WTC11 (cell line): Measurements from ENCODE around the gene CLCF1. TPM values are rescaled to one million over a fixed set of nuclear protein-coding genes. Genes with fewer than 3 reads are reported as not detected.

Source experiments
- ATAC-seq: fragments of 200-7000 bp; cut with Tn5 transposase; 2 replicates; pipeline ENCODE4 v1.10.0; 2021; ENCODE audit warnings: mild to moderate bottlenecking, moderate library complexity
- CTCF ChIA-PET: fragments of 300-600 bp; sonication (Branson Sonifier 250); formaldehyde crosslinking; loops from one replicate; lab custom pipeline; 2021; ENCODE audit warnings: antibody characterized with exemption; lab: Charles Lee
- POLR2A ChIA-PET: fragments of 350-600 bp; sonication (Branson Sonifier 250); formaldehyde crosslinking; loops from one replicate; lab custom pipeline; 2021; ENCODE audit warnings: antibody characterized with exemption; lab: Charles Lee
- DNase-seq: peaks from one replicate; pipeline ENCODE4 v3.0.0; 2021; ENCODE audit warnings: low spot score
- H3K27ac Mint-ChIP-seq: 2 replicates; pipeline ENCODE4 v1.8.0; 2021; ENCODE audit warnings: mixed read lengths
- H3K27me3 Mint-ChIP-seq: 2 replicates; pipeline ENCODE4 v1.8.0; 2021; ENCODE audit warnings: low read depth, mild to moderate bottlenecking, moderate library complexity, mixed read lengths
- H3K36me3 Mint-ChIP-seq: 2 replicates; pipeline ENCODE4 v1.8.0; 2021; ENCODE audit warnings: mixed read lengths
- H3K4me1 Mint-ChIP-seq: 2 replicates; pipeline ENCODE4 v1.8.0; 2022; ENCODE audit warnings: mixed read lengths
- H3K4me3 Mint-ChIP-seq: 2 replicates; pipeline ENCODE4 v1.8.0; 2021; ENCODE audit warnings: mild to moderate bottlenecking, moderate library complexity, mixed read lengths
- H3K9me3 Mint-ChIP-seq: 2 replicates; pipeline ENCODE4 v1.8.0; 2021; ENCODE audit warnings: mixed read lengths
- CREM ChIP-seq: sonication (generic); formaldehyde crosslinking; IDR thresholded peaks from 2 replicates; pipeline ENCODE4 v1.8.1; 2022; ENCODE audit warnings: mild to moderate bottlenecking, missing genetic modification reagents, moderate library complexity
- ELF4 ChIP-seq: sonication (generic); formaldehyde crosslinking; IDR thresholded peaks from 2 replicates; pipeline ENCODE4 v1.8.1; 2022; ENCODE audit warnings: low read depth, mild to moderate bottlenecking, moderate library complexity, missing genetic modification reagents
- FOXP1 ChIP-seq: sonication (generic); formaldehyde crosslinking; IDR thresholded peaks from 2 replicates; pipeline ENCODE4 v1.8.0; 2022; ENCODE audit warnings: missing genetic modification reagents, mild to moderate bottlenecking, moderate library complexity, borderline replicate concordance
- GRHL2 ChIP-seq: fragments of 250-450 bp; sonication (Bioruptor Pico); IDR thresholded peaks from 2 replicates; pipeline ENCODE4 v1.8.0; 2022; ENCODE audit warnings: mild to moderate bottlenecking, moderate library complexity; ENCODE audit not compliant: insufficient replicate concordance, severe bottlenecking
- HMGA2 ChIP-seq: fragments of 250-450 bp; sonication (Bioruptor Pico); IDR thresholded peaks from 2 replicates; pipeline ENCODE4 v1.4.0; 2021; ENCODE audit warnings: mild to moderate bottlenecking, moderate library complexity
- JAZF1 ChIP-seq: fragments of 250-450 bp; sonication (Bioruptor Pico); IDR thresholded peaks from 2 replicates; pipeline ENCODE4 v1.9.0; 2021; ENCODE audit warnings: moderate library complexity, mild to moderate bottlenecking, inconsistent platforms
- NFYB ChIP-seq: sonication (generic); formaldehyde crosslinking; conservative IDR thresholded peaks from 2 replicates; pipeline ENCODE4 v1.8.0; 2022; ENCODE audit warnings: low read depth, missing genetic modification reagents
- NR3C1 ChIP-seq: sonication (generic); formaldehyde crosslinking; conservative IDR thresholded peaks from 2 replicates; pipeline ENCODE4 v1.8.1; 2023; ENCODE audit warnings: low read depth, mild to moderate bottlenecking, missing genetic modification reagents
- PRRX2 ChIP-seq: fragments of 250-450 bp; sonication (Bioruptor Pico); IDR thresholded peaks from 2 replicates; pipeline ENCODE4 v1.8.0; 2021; ENCODE audit warnings: mild to moderate bottlenecking
- SMAD3 ChIP-seq: sonication (generic); formaldehyde crosslinking; IDR thresholded peaks from 2 replicates; pipeline ENCODE4 v1.8.0; 2022; ENCODE audit warnings: missing genetic modification reagents, mild to moderate bottlenecking, borderline replicate concordance
- SP1 ChIP-seq: sonication (generic); formaldehyde crosslinking; conservative IDR thresholded peaks from 2 replicates; pipeline ENCODE4 v1.8.1; 2022; ENCODE audit warnings: missing genetic modification reagents
- TCF7 ChIP-seq: sonication (generic); formaldehyde crosslinking; IDR thresholded peaks from 2 replicates; pipeline ENCODE4 v1.8.0; 2022; ENCODE audit warnings: mild to moderate bottlenecking, low read depth, missing genetic modification reagents, moderate library complexity
- ZNF317 ChIP-seq: sonication (generic); formaldehyde crosslinking; IDR thresholded peaks from 2 replicates; pipeline ENCODE4 v1.8.1; 2023; ENCODE audit warnings: low read depth, mild to moderate bottlenecking, moderate library complexity, missing genetic modification reagents, borderline replicate concordance
- total RNA-seq: library from RNA; stranded (reverse); gene quantifications from 3 replicates; pipeline ENCODE4 v1.2.3, GENCODE V29; 2021
- TF ChIP-seq, protein P1 (sequence below): sonication (generic); formaldehyde crosslinking; conservative IDR thresholded peaks from 2 replicates; pipeline ENCODE4 v1.8.1; 2023; ENCODE audit warnings: mild to moderate bottlenecking, low read depth, missing genetic modification reagents, moderate library complexity
- TF ChIP-seq, protein P2 (sequence below): sonication (generic); formaldehyde crosslinking; IDR thresholded peaks from 2 replicates; pipeline ENCODE4 v1.8.0; 2022; ENCODE audit warnings: mild to moderate bottlenecking, missing genetic modification reagents
- TF ChIP-seq, protein P3 (sequence below): fragments of 250-450 bp; sonication (Bioruptor Pico); IDR thresholded peaks from 2 replicates; pipeline ENCODE4 v1.9.0; 2021; ENCODE audit warnings: moderate library complexity, mild to moderate bottlenecking, inconsistent platforms, borderline replicate concordance
- TF ChIP-seq, protein P4 (sequence below): fragments of 250-450 bp; sonication (Bioruptor Pico); IDR thresholded peaks from 2 replicates; pipeline ENCODE4 v1.8.0; 2021; ENCODE audit warnings: mild to moderate bottlenecking
- TF ChIP-seq, protein P5 (sequence below): sonication (generic); formaldehyde crosslinking; IDR thresholded peaks from 2 replicates; pipeline ENCODE4 v1.8.0; 2023; ENCODE audit warnings: mild to moderate bottlenecking, missing genetic modification reagents
- TF ChIP-seq, protein P6 (sequence below): sonication (generic); formaldehyde crosslinking; IDR thresholded peaks from 2 replicates; pipeline ENCODE4 v1.8.1; 2022; ENCODE audit warnings: low read depth, missing genetic modification reagents, borderline replicate concordance

Gene CLCF1
- total RNA-seq, 1 experiment from 2014 or later: 0.92 TPM

DNA sequence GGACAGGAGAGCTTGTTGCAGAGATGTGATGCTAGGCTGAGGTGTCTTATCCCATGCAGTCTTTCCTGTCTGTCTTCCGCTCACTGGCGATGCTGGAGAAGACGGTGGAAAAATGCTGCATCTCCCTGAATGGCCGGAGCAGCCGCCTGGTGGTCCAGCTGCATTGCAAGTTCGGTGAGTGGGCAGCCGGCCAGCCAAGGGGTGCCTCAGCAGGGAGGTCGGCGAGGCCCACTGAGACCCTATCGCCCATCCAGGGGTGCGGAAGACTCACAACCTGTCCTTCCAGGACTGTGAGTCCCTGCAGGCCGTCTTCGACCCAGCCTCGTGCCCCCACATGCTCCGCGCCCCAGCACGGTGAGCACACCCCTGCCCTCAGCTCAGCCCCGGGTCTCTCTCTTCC is 20.0 kb upstream of the CLCF1 start (continued):
- TF ChIP-seq, protein P1, sequence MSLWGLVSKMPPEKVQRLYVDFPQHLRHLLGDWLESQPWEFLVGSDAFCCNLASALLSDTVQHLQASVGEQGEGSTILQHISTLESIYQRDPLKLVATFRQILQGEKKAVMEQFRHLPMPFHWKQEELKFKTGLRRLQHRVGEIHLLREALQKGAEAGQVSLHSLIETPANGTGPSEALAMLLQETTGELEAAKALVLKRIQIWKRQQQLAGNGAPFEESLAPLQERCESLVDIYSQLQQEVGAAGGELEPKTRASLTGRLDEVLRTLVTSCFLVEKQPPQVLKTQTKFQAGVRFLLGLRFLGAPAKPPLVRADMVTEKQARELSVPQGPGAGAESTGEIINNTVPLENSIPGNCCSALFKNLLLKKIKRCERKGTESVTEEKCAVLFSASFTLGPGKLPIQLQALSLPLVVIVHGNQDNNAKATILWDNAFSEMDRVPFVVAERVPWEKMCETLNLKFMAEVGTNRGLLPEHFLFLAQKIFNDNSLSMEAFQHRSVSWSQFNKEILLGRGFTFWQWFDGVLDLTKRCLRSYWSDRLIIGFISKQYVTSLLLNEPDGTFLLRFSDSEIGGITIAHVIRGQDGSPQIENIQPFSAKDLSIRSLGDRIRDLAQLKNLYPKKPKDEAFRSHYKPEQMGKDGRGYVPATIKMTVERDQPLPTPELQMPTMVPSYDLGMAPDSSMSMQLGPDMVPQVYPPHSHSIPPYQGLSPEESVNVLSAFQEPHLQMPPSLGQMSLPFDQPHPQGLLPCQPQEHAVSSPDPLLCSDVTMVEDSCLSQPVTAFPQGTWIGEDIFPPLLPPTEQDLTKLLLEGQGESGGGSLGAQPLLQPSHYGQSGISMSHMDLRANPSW (CRISPR knock-in tag): no peak
- TF ChIP-seq NFYB (no peak), TCF7 (CRISPR knock-in tag) (no peak), CREM (no peak), JAZF1 (CRISPR knock-in tag) (no peak), SP1 (CRISPR knock-in tag) (no peak)
- TF ChIP-seq, protein P2, sequence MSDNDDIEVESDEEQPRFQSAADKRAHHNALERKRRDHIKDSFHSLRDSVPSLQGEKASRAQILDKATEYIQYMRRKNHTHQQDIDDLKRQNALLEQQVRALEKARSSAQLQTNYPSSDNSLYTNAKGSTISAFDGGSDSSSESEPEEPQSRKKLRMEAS (CRISPR knock-in tag): no peak

DNA sequence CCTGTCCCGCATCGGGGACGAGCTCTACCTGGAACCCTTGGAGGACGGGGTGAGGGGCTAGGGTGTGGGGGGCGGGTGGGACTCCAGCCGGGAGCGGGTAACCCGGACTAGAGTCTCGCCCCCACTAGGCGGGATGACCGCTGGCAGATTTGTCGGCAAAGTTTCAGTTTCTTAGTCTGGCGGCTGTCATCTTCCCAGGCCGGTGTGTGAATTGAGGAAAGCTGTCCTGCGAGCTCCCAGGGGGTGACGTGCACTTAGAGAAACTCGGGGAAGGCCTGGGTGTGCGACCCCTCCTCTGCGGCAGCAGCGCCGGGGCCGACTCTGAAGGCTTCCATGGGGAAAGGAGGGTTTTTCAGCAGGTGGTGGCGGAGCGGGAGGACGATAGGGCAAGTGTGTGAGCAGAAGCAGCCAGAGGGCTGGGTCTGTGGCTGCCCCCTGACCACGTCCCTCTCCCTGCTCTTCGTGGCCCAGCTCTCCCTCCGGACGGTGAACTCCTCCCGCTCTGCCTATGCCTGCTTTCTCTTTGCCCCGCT is 18.9 kb upstream of the CLCF1 start:
- H3K4me3 Mint-ChIP-seq: peak overlapping the region; percentile 75
- ATAC-seq (no peak; the same call in 1 of the 2 replicates), DNase-seq (no peak)
- H3K4me1 Mint-ChIP-seq: peaks cover 35% of the 10 kb centered on the region
- TF ChIP-seq SMAD3 (CRISPR knock-in tag): no peak
- no peak for TF ChIP-seq ZNF317 (CRISPR knock-in tag)
- no peak for TF ChIP-seq NFYB
- TF ChIP-seq, protein P3, sequence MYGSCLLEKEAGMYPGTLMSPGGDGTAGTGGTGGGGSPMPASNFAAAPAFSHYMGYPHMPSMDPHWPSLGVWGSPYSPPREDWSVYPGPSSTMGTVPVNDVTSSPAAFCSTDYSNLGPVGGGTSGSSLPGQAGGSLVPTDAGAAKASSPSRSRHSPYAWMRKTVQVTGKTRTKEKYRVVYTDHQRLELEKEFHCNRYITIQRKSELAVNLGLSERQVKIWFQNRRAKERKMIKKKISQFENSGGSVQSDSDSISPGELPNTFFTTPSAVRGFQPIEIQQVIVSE (CRISPR knock-in tag): no peak
- TF ChIP-seq ELF4 (CRISPR knock-in tag): no peak
- TF ChIP-seq, protein P4, sequence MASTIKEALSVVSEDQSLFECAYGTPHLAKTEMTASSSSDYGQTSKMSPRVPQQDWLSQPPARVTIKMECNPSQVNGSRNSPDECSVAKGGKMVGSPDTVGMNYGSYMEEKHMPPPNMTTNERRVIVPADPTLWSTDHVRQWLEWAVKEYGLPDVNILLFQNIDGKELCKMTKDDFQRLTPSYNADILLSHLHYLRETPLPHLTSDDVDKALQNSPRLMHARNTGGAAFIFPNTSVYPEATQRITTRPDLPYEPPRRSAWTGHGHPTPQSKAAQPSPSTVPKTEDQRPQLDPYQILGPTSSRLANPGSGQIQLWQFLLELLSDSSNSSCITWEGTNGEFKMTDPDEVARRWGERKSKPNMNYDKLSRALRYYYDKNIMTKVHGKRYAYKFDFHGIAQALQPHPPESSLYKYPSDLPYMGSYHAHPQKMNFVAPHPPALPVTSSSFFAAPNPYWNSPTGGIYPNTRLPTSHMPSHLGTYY: no peak
- TF ChIP-seq, protein P5, sequence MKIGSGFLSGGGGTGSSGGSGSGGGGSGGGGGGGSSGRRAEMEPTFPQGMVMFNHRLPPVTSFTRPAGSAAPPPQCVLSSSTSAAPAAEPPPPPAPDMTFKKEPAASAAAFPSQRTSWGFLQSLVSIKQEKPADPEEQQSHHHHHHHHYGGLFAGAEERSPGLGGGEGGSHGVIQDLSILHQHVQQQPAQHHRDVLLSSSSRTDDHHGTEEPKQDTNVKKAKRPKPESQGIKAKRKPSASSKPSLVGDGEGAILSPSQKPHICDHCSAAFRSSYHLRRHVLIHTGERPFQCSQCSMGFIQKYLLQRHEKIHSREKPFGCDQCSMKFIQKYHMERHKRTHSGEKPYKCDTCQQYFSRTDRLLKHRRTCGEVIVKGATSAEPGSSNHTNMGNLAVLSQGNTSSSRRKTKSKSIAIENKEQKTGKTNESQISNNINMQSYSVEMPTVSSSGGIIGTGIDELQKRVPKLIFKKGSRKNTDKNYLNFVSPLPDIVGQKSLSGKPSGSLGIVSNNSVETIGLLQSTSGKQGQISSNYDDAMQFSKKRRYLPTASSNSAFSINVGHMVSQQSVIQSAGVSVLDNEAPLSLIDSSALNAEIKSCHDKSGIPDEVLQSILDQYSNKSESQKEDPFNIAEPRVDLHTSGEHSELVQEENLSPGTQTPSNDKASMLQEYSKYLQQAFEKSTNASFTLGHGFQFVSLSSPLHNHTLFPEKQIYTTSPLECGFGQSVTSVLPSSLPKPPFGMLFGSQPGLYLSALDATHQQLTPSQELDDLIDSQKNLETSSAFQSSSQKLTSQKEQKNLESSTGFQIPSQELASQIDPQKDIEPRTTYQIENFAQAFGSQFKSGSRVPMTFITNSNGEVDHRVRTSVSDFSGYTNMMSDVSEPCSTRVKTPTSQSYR (CRISPR knock-in tag): no peak
- TF ChIP-seq NR3C1 (CRISPR knock-in tag): no peak
- TF ChIP-seq HMGA2 (CRISPR knock-in tag): no peak
- TF ChIP-seq, protein P6, sequence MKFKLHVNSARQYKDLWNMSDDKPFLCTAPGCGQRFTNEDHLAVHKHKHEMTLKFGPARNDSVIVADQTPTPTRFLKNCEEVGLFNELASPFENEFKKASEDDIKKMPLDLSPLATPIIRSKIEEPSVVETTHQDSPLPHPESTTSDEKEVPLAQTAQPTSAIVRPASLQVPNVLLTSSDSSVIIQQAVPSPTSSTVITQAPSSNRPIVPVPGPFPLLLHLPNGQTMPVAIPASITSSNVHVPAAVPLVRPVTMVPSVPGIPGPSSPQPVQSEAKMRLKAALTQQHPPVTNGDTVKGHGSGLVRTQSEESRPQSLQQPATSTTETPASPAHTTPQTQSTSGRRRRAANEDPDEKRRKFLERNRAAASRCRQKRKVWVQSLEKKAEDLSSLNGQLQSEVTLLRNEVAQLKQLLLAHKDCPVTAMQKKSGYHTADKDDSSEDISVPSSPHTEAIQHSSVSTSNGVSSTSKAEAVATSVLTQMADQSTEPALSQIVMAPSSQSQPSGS (CRISPR knock-in tag): no peak
- TF ChIP-seq FOXP1 (CRISPR knock-in tag): no peak
- TF ChIP-seq GRHL2: no peak
- TF ChIP-seq PRRX2 (CRISPR knock-in tag): no peak
- no peaks in the 10 kb centered on the region for H3K27me3 Mint-ChIP-seq
- ChIA-PET CTCF (interaction anchor here (0.5 to 7.3 kb wide), 23 partner anchors 9 to 456 kb away, joined by 3 to 112 read pairs (median 4); partner anchors contain the start of genes AIP, KDM2A, NUDT8 and PITPNM1), POLR2A (interaction anchor here (0.6 to 1.7 kb wide), 6 partner anchors 9 to 63 kb away, joined by 3 to 21 read pairs (median 6); partner anchors contain the start of genes CABP4, CLCF1 and PPP1CA)
- H3K36me3 Mint-ChIP-seq: peaks cover 11% of the 10 kb centered on the region
- H3K9me3 Mint-ChIP-seq: no peaks in the 10 kb centered on the region
- H3K27ac Mint-ChIP-seq: peak overlapping the region; percentile 29
